GM12872 (cell line): Measurements from ENCODE around the gene DDO.

Experiments used
- CTCF ChIP-seq: IDR thresholded peaks from 3 replicates; pipeline ENCODE4 v1.5.1; 2011; ENCODE audit warnings: low read depth, mild to moderate bottlenecking, low read length, moderate library complexity; ENCODE audit not compliant: insufficient read depth

DDO gene

GRCh38 chr6:110367825-110368224 lies 47.5 kb downstream of the DDO start:
- no peak for TF ChIP-seq CTCF

GRCh38 chr6:110366975-110367374 lies 48.4 kb downstream of the DDO start:
- no peak for TF ChIP-seq CTCF

- TF ChIP-seq CTCF, result no peak
Measured at GRCh38 chr6:110366256-110366655, 49.1 kb downstream of the DDO start.

- no peak for TF ChIP-seq CTCF
Measured at GRCh38 chr6:110364364-110365105, 50.8 kb downstream of the DDO start.

GRCh38 chr6:110363748-110364147 lies 51.6 kb downstream of the DDO start:
- TF ChIP-seq CTCF, result no peak

- TF ChIP-seq CTCF, result no peak
Measured at GRCh38 chr6:110360676-110361075, 54.7 kb downstream of the DDO start.

- no peak for TF ChIP-seq CTCF
Measured at GRCh38 chr6:110359556-110359955, 55.8 kb downstream of the DDO start.
